HepG2 (cell line): ENCODE results near the gene SLC4A5. TPM values are rescaled to one million over a fixed set of nuclear protein-coding genes. Genes with fewer than 3 reads are reported as not detected.

Experiments used
- CREBL2 ChIP-seq: sonication (generic); formaldehyde crosslinking; IDR thresholded peaks from 2 replicates; pipeline ENCODE4 v1.8.1; 2023; ENCODE audit warnings: missing genetic modification reagents, mild to moderate bottlenecking, borderline replicate concordance
- DMAP1 ChIP-seq: IDR thresholded peaks from 2 replicates; pipeline ENCODE4 v1.6.1; 2016
- GATA4 ChIP-seq: sonication (generic); IDR thresholded peaks from 2 replicates; pipeline ENCODE4 v1.6.1; 2016; ENCODE audit warnings: antibody characterized with exemption, low read depth, borderline replicate concordance
- HDAC6 ChIP-seq: fragments of 200-600 bp; sonication (generic); IDR thresholded peaks from 2 replicates; pipeline ENCODE4 v1.7.0; 2017; ENCODE audit warnings: mild to moderate bottlenecking, antibody characterized with exemption, low read length, low read depth
- MAZ ChIP-seq, 2 experiments: sonication (generic) in 1 of 2; formaldehyde crosslinking in 1 of 2; IDR thresholded peaks; 2 replicates each; pipeline versions ENCODE4 v1.5.0 to v1.6.1; 2012 to 2020; ENCODE audit warnings: low read depth in 2 of 2, mild to moderate bottlenecking in 2 of 2, borderline replicate concordance in 1 of 2, improper control_type of control experiment in 1 of 2, low read length in 1 of 2, missing genetic modification reagents in 1 of 2, moderate library complexity in 1 of 2
- MLLT10 ChIP-seq: sonication (generic); formaldehyde crosslinking; IDR thresholded peaks from 2 replicates; pipeline ENCODE4 v1.4.0; 2020; ENCODE audit warnings: missing genetic modification reagents
- PCBP1 ChIP-seq: fragments of 200-400 bp; formaldehyde crosslinking; IDR thresholded peaks from 2 replicates; pipeline ENCODE4 v1.6.1; 2017; ENCODE audit warnings: mild to moderate bottlenecking, low read depth, low read length, borderline replicate concordance
- RFX1 ChIP-seq: fragments of 450-650 bp; IDR thresholded peaks from 2 replicates; pipeline ENCODE4 v1.6.1; 2017
- ZNF180 ChIP-seq: sonication (generic); formaldehyde crosslinking; IDR thresholded peaks from 2 replicates; pipeline ENCODE4 v1.4.0; 2020; ENCODE audit warnings: low read depth, missing genetic modification reagents, borderline replicate concordance
- ZNF350 ChIP-seq: sonication (generic); formaldehyde crosslinking; IDR thresholded peaks from 2 replicates; pipeline ENCODE4 v1.4.0; 2020; ENCODE audit warnings: mild to moderate bottlenecking, low read depth, missing genetic modification reagents, borderline replicate concordance
- ZNF577 ChIP-seq: sonication (generic); formaldehyde crosslinking; IDR thresholded peaks from 2 replicates; pipeline ENCODE4 v1.4.0; 2020; ENCODE audit warnings: mild to moderate bottlenecking, low read depth, missing genetic modification reagents, borderline replicate concordance
- ZNF891 ChIP-seq: sonication (generic); formaldehyde crosslinking; IDR thresholded peaks from 2 replicates; pipeline ENCODE4 v1.5.0; 2020; ENCODE audit warnings: mild to moderate bottlenecking, missing genetic modification reagents
- polyA plus RNA-seq, 8 experiments: library from polyadenylated mRNA; depleted of rRNA in 3 of 8; stranded (reverse) in 7 of 8; unstranded in 1 of 8; fragments of >200 nt; fragmentation: Illumina TruSeq in 4 of 8; extraction: Trizol in 4 of 8; gene quantifications; 2 replicates each; pipeline versions ENCODE4 v1.2.1 to v1.2.3, GENCODE V29; 2011 to 2016; ENCODE audit warnings: low read depth in 4 of 8, missing spikeins in 1 of 8, mixed read lengths in 1 of 8; ENCODE audit not compliant: insufficient read depth in 1 of 8
- total RNA-seq, 5 experiments: library from RNA; depleted of rRNA; stranded (reverse); fragments of >200 nt; fragmentation: Illumina TruSeq; extraction: Trizol; gene quantifications; 2 replicates each; pipeline ENCODE4 v1.2.3, GENCODE V29; 2016; ENCODE audit warnings: low read depth in 1 of 5
- TF ChIP-seq, protein P1 (sequence below): IDR thresholded peaks from 2 replicates; pipeline ENCODE4 v1.6.1; 2012; ENCODE audit warnings: low read length, improper control_type of control experiment
- TF ChIP-seq, protein P2 (sequence below): sonication (generic); formaldehyde crosslinking; IDR thresholded peaks from 2 replicates; pipeline ENCODE4 v1.4.0; 2020; ENCODE audit warnings: mild to moderate bottlenecking, low read depth, missing genetic modification reagents
- TF ChIP-seq, protein P3 (sequence below): sonication (generic); formaldehyde crosslinking; conservative IDR thresholded peaks from 2 replicates; pipeline ENCODE4 v1.8.0; 2022; ENCODE audit warnings: mild to moderate bottlenecking, moderate library complexity, missing genetic modification reagents

The SLC4A5 gene
- total and polyA plus RNA-seq, 2 of the 13 experiments (the other 11 are each of a cell fraction or from before 2014, with no cell fraction given), result 0.50 TPM; not detected in 1

- TF ChIP-seq, protein P1, sequence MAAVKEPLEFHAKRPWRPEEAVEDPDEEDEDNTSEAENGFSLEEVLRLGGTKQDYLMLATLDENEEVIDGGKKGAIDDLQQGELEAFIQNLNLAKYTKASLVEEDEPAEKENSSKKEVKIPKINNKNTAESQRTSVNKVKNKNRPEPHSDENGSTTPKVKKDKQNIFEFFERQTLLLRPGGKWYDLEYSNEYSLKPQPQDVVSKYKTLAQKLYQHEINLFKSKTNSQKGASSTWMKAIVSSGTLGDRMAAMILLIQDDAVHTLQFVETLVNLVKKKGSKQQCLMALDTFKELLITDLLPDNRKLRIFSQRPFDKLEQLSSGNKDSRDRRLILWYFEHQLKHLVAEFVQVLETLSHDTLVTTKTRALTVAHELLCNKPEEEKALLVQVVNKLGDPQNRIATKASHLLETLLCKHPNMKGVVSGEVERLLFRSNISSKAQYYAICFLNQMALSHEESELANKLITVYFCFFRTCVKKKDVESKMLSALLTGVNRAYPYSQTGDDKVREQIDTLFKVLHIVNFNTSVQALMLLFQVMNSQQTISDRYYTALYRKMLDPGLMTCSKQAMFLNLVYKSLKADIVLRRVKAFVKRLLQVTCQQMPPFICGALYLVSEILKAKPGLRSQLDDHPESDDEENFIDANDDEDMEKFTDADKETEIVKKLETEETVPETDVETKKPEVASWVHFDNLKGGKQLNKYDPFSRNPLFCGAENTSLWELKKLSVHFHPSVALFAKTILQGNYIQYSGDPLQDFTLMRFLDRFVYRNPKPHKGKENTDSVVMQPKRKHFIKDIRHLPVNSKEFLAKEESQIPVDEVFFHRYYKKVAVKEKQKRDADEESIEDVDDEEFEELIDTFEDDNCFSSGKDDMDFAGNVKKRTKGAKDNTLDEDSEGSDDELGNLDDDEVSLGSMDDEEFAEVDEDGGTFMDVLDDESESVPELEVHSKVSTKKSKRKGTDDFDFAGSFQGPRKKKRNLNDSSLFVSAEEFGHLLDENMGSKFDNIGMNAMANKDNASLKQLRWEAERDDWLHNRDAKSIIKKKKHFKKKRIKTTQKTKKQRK, result no peak
- TF ChIP-seq MLLT10 (CRISPR knock-in tag), result no peak
- TF ChIP-seq CREBL2 (CRISPR knock-in tag), result no peak
- TF ChIP-seq MAZ (IDR thresholded peaks at IDR 0.05; ENCODE audit: borderline replicate concordance, low read depth, low read length), result peak; percentile 80; the same call in 1 of the 2 replicates
- peak; percentile 55; the same call in 1 of the 2 replicates for TF ChIP-seq MAZ (CRISPR knock-in tag; IDR thresholded peaks at IDR 0.05; ENCODE audit: low read depth)
- TF ChIP-seq PCBP1, result peak; percentile 86; the same call in 1 of the 2 replicates
- no peak for TF ChIP-seq ZNF891 (CRISPR knock-in tag)
- TF ChIP-seq, protein P2, sequence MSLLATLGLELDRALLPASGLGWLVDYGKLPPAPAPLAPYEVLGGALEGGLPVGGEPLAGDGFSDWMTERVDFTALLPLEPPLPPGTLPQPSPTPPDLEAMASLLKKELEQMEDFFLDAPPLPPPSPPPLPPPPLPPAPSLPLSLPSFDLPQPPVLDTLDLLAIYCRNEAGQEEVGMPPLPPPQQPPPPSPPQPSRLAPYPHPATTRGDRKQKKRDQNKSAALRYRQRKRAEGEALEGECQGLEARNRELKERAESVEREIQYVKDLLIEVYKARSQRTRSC (CRISPR knock-in tag), result no peak
- TF ChIP-seq ZNF180 (CRISPR knock-in tag), result 0 out of 2 replicates have a peak, but pooled peaks have one; percentile 9
- TF ChIP-seq, protein P3, sequence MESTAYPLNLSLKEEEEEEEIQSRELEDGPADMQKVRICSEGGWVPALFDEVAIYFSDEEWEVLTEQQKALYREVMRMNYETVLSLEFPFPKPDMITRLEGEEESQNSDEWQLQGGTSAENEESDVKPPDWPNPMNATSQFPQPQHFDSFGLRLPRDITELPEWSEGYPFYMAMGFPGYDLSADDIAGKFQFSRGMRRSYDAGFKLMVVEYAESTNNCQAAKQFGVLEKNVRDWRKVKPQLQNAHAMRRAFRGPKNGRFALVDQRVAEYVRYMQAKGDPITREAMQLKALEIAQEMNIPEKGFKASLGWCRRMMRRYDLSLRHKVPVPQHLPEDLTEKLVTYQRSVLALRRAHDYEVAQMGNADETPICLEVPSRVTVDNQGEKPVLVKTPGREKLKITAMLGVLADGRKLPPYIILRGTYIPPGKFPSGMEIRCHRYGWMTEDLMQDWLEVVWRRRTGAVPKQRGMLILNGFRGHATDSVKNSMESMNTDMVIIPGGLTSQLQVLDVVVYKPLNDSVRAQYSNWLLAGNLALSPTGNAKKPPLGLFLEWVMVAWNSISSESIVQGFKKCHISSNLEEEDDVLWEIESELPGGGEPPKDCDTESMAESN (CRISPR knock-in tag), result peak; percentile 78
- peak; percentile 94 for TF ChIP-seq ZNF350 (CRISPR knock-in tag)
- no peak for TF ChIP-seq RFX1
- no peak; the same call in 1 of the 2 replicates for TF ChIP-seq HDAC6
- TF ChIP-seq ZNF577 (CRISPR knock-in tag), result no peak
- TF ChIP-seq GATA4, result no peak
- peak; percentile 76; the same call in 1 of the 2 replicates for TF ChIP-seq DMAP1 (CRISPR knock-in tag)
Observed at GRCh38 chr2:74391580-74392448, 48.6 kb upstream of the SLC4A5 start (continued).
